HG03025 (cell line): ENCODE results near the gene PIGQ.

Experiments
- ATAC-seq: cut with Tn5 transposase; IDR thresholded peaks from one replicate; pipeline ENCODE4 v1.9.1; 2021; ENCODE audit warnings: mild to moderate bottlenecking, moderate library complexity; ENCODE audit not compliant: unreplicated experiment, low FRiP score

Gene PIGQ

DNA sequence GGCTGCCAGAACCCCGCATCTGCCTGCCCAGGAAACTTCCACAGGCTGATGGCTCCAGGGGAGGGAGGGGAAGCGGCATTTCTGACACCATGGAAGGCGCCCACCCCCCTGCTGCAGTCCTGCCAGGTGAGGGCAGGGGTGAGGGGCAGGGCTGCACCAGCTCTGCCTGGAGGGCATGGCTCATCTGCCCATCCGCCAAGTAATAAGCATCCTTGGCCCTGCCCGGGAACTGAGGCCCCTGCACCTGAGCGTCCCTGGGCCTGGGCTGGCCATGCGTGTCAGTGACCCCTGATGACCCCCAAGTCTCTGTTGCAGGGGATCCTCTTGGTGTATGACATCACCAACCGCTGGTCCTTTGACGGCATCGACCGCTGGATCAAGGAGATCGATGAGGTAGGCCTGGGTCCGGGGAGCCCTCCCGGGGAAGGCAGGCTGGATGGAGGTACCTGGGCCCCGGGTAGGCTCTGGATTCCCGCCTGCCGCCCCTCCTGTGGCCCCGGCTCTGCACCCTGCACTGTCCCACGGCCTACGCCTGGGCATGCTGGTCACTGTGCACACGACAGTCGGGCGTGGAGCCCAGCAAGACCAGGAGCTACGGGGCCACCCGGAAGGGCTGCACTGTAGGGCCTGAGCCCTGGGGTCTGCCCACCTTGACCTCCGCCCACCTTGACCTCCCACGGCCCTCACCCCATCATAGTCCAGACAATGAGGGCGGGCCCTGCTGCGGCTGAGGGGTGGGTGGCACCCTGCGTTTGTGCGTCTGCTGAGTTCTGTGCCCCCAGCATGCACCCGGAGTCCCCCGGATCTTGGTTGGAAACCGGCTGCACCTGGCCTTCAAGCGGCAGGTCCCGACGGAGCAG, 55.6 kb downstream of the PIGQ start:
- no peak for ATAC-seq

DNA sequence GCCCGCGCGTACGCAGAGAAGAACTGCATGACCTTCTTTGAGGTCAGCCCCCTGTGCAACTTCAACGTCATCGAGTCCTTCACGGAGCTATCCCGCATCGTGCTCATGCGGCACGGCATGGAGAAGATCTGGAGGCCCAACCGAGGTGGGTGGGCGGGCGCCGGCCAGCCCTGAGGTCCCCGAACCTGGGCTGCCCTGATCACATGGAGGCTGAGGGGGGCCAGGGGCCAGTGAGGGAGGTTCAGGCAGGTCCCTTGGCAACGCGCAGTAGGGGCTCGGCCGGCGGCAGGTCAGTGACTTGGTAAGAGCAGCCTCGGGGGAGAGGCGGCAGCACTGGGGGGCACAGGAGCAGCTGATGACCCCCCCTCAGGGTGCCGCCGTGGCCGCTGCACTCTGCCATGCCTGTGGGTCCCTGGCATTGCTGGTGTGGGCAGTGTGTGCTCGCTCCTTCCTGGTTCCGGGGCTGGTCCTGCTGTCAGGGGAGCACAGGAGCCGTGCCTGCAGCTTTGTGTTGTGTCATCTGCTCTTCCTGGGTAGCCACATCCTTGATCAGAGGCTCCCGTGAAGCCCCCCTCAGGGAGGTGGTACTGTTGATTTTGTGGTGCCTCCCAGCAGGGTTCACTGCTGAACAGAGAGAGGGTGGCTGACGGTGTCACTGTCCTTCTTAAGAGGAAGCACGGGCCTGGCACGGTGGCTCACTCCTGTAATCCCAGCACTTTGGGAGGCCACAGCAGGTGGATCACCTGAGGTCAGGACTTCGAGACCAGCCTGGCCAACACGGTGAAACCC, 56.4 kb downstream of the PIGQ start:
- no peak for ATAC-seq

DNA sequence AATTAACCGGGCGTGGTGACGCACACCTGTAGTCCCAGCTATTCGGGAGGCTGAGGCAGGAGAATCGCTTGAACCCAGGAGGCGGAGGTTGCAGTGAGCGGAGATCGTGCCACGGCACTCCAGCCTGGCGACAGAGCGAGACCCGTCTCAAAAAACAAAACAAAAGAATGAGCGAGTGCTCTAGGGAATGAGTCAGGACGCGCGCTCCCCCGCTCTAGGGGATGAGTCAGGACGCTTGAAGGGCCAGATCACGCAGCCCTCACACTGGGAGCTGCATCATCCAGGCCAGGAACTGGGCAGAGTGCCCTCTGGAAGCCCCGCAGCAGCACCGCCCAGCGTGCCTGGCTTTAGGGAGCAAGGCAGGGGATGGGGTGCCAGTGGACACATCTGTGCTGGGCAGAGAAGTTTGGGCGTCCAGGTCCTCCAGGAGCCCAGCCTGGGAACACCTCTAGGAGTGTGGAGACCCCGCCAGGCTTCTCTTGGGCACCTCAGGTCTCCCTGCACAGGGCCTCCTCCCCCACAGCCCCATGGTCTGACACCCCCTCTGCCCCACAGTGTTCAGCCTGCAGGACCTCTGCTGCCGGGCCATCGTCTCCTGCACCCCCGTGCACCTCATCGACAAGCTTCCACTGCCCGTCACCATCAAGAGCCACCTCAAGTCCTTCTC, 57.2 kb downstream of the PIGQ start:
- ATAC-seq: no peak

DNA sequence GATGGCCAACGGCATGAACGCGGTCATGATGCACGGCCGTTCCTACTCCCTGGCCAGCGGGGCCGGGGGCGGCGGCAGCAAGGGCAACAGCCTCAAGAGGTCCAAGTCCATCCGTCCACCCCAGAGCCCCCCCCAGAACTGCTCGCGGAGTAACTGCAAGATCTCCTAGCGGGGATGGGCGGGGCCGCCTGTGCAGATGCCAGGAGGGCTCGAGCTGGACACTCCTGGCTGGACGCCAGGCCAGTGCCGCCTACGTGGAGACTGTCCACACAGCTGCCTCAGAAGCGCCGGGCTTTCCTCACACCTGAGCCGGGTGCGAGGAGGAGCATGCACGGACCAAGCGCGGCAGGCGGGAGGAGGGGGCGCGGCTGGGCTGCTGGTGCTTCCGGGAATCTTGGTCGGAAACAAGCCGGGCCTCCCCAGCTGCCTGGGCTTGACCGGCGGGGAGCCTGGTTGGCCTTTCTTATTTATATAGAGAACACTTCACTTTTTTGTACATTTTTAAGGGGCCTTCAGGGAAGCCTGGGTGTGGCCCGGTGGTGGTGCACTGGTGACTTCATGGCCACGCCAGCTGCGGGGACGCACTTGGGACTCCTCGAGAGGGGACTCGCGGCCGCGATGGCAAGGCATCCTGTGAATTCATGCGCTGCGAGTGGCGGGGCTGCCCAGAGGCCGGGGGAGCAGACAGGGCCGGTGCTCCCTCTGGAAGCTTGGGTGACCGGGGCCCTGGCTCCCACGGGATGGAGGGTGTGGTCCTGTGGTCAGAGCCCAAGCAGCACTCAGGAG, 57.9 kb downstream of the PIGQ start:
- ATAC-seq: no peak

DNA sequence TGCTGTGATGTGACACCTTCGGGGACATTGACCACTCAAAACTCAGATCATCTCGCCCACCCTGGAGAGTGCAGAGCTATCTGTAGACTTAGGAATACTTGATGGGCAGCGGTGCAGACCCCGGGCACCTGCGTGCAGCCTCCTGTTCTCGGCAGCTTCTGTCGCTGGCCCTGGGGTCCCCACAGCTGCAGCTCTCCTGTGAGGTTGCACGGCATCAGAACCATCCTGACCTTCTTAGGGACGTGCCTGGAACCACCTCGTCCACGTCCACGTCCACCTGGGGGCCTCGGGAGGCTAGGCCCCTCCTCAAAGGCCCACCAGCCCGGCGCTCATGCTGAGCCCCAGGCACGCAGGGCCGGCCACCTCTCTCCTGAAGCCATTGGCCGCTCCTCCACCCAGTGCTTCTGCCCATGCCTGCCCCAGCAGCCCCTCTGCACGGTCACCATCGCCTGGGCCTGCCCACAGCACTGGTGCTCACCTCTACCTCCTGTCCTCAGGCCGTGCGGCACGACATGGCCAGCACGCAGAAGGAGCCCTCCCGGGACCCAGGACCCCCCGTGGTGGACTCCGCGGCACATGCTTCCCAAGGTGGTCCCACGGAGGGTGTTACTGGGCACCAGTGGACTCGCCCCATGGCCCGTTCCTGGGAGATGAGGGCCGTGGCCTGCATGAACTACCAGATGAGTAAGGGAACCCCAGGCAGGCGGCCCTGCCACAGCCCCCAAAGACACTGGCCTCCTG, 58.7 kb downstream of the PIGQ start:
- ATAC-seq: no peak

DNA sequence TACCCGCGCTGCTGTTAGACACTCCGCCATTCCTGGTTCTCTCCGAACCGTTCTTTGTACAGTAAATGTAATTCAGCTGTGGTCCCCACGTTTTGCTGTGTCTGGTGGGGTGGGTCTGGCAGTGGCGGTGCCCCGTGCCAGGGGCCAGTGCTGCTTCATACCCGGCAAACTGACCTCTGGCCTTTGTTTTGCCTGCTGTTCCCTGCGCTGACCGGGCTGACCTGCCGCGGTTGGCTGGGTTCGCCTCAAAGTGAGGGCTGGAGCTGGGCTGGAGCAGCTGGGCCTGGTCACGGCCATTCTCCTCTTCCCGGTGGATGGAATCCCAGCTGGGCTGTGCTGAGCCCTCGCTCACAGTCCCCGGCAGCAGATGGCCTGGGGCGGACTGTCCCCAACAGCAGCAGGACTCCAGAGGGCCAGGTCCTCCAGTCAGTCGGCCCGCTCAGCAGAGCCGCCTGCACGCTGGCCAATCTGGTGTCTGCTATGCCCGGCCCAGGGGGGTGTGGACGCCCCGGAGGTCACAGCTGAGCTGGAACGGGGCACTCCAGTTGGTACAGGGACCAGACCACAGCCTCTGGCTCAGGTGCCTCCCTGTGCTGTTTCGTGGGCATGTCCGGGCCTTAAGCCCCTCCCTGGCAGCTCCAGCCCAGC, 59.5 kb downstream of the PIGQ start:
- ATAC-seq: no peak

DNA sequence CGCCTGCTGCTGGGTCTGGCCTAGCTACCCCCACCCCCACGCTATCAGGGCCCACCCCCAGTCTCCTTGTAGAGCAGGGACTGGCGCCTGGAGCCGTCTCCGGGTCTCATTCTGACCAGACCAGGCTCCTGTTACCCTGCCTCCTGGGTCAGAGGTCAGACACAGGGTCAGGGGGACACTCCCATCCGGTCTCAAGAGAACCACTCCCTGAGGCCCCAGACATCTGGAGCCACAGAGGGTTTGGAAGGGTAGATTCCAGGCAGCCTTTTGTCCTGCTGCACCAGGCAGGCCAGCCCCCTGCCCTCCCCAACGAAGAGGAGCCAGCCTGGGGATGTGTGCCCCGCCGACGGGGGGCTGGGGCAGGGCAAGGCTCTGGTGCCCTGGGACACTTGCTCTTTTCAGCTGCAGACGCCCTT, 60.1 kb downstream of the PIGQ start:
- no peak for ATAC-seq

DNA sequence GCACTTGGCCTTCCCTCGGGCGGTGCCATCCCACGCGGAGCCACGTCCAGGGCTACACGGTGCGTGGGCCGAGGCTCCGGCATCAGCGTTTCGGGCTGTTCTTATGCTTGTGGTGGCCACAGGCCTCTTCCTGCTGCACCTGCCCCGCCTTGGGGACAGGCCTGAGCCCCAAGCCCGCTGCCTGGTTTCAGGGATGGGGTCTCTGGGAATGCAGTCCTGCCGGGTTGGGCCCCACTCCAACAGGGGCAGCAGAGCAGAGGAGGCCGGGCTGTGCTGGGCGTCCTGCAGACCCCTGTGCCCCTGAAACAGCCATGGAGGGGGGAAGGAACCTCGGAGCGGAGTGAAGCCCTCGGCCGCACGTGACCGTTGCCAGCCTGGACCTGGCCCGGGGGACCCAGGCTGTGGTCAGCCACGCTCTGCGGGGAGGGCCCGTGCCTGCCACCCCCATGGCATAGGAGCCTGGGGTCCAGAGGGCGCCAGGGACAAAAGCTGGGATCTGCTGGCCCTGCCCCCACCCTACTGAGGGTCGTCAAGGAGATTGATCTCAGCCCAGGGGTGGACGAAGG, 60.6 kb downstream of the PIGQ start:
- ATAC-seq: no peak

DNA sequence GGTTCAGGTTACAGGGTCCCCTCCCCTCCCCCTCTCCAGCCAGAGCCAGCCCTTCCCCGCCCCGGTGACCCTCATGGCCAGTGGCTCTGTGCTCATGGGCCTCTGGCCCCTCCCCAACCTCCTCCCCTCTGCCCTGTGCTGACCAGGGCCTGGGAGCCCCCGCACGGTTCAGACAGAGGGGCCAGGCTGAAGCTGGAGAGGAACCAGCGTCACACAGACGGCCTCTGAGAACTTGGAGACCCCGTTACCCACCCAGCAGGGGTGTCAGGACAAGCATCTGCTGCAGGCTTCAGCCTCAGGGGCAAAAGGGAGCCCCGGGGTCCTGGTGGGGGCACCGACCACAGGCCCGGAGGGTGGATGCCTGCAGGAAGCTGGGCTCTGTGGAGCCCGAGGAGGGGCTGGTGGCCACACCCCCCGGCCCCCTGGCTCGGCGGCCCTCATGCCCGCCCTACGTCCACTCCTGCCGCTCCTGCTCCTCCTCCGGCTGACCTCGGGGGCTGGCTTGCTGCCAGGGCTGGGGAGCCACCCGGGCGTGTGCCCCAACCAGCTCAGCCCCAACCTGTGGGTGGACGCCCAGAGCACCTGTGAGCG, 61.1 kb downstream of the PIGQ start, which contains the start of gene WFIKKN1:
TSS of gene WFIKKN1 (plus strand) at position 171 of the 591 bp plus-strand sequence. CDS start at position 440, 269 bp downstream.
- ATAC-seq: no peak

DNA sequence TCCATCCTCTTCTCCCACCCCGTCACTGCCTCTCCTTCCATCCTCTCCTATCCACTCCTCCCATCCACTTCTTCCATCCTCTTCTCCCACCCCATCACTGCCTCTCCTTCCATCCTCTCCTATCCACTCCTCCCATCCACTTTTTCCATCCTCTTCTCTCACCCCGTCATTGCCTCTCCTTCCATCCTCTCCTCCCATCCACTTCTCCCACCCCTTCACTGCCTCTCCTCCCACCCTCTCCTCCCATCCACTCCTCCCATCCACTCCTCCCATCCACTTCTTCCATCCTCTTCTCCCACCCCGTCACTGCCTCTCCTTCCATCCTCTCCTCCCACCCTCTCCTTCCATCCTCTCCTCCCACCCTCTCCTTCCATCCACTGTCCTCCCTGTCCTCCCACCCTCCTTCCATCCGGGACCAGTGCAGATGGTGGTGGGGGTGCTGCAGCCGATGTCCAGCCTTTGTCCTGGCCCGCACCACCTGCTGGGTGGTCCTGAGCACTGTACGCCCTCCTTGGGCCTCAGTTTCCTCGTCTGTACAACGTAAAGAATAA, 62.1 kb downstream of the PIGQ start:
- no peak for ATAC-seq

DNA sequence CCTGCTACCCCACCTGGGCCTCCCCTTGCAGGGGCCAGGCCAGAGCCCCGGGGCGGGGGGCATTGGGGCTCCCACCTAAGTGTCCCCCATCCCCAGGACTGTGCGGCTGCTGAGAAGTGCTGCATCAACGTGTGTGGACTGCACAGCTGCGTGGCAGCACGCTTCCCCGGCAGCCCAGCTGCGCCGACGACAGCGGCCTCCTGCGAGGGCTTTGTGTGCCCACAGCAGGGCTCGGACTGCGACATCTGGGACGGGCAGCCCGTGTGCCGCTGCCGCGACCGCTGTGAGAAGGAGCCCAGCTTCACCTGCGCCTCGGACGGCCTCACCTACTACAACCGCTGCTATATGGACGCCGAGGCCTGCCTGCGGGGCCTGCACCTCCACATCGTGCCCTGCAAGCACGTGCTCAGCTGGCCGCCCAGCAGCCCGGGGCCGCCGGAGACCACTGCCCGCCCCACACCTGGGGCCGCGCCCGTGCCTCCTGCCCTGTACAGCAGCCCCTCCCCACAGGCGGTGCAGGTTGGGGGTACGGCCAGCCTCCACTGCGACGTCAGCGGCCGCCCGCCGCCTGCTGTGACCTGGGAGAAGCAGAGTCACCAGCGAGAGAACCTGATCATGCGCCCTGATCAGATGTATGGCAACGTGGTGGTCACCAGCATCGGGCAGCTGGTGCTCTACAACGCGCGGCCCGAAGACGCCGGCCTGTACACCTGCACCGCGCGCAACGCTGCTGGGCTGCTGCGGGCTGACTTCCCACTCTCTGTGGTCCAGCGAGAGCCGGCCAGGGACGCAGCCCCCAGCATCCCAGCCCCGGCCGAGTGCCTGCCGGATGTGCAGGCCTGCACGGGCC, 62.9 kb downstream of the PIGQ start:
- no peak for ATAC-seq

DNA sequence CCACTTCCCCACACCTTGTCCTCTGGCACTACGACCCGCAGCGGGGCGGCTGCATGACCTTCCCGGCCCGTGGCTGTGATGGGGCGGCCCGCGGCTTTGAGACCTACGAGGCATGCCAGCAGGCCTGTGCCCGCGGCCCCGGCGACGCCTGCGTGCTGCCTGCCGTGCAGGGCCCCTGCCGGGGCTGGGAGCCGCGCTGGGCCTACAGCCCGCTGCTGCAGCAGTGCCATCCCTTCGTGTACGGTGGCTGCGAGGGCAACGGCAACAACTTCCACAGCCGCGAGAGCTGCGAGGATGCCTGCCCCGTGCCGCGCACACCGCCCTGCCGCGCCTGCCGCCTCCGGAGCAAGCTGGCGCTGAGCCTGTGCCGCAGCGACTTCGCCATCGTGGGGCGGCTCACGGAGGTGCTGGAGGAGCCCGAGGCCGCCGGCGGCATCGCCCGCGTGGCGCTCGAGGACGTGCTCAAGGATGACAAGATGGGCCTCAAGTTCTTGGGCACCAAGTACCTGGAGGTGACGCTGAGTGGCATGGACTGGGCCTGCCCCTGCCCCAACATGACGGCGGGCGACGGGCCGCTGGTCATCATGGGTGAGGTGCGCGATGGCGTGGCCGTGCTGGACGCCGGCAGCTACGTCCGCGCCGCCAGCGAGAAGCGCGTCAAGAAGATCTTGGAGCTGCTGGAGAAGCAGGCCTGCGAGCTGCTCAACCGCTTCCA, 63.7 kb downstream of the PIGQ start:
- ATAC-seq: no peak
